Uterus (tissue), 4 donors: Measurements from ENCODE around the gene CBLB. TPM values are rescaled to one million over a fixed set of nuclear protein-coding genes. Genes with fewer than 3 reads are reported as not detected.

Experiments
- DNase-seq, 2 donors: peaks; one replicate each; pipeline ENCODE4 v3.0.0-alpha.2; 2019 to 2020
- H3K27ac ChIP-seq, 2 donors: fragments of 200-600 bp; sonication (generic); 1 replicate in 1 of 2; 2 replicates in 1 of 2; pipeline ENCODE4 v1.5.1; 2016 to 2018
- H3K27me3 ChIP-seq, 2 donors: fragments of 200-600 bp; sonication (generic); one replicate each; pipeline ENCODE4 v1.5.1; 2018 to 2019; ENCODE audit warnings: control low read depth in 1 of 2
- H3K36me3 ChIP-seq, 2 donors: fragments of 200-600 bp; sonication (generic); one replicate each; pipeline ENCODE4 v1.5.1; 2019; ENCODE audit warnings: control low read depth in 1 of 2
- H3K4me1 ChIP-seq, 2 donors: fragments of 200-600 bp; sonication (generic); one replicate each; pipeline ENCODE4 v1.5.1; 2018 to 2019; ENCODE audit warnings: control low read depth in 1 of 2
- H3K4me3 ChIP-seq, 2 donors: fragments of 200-600 bp; sonication (generic); 1 replicate in 1 of 2; 2 replicates in 1 of 2; pipeline ENCODE4 v1.5.1; 2018 to 2019; ENCODE audit warnings: mild to moderate bottlenecking in 1 of 2
- H3K9me3 ChIP-seq, 2 donors: fragments of 200-600 bp; sonication (generic); one replicate each; pipeline ENCODE4 v1.5.1; 2019; ENCODE audit warnings: control low read depth in 1 of 2
- POLR2A ChIP-seq, 2 donors: fragments of 450-650 bp; IDR thresholded peaks; one replicate each; pipeline ENCODE4 v1.6.1; 2016; ENCODE audit warnings: antibody characterized with exemption in 2 of 2, mild to moderate bottlenecking in 1 of 2, moderate library complexity in 1 of 2
- intact Hi-C: fragments of 100-400 bp; cut with DNase I; formaldehyde crosslinking; loops from one replicate; pipeline ENCODE4 v1.15.1; 2023; ENCODE audit warnings: low total_unique reads
- total RNA-seq, 4 donors: library from RNA; depleted of rRNA in 3 of 4; stranded (reverse); fragments of >200 nt in 3 of 4; gene quantifications; one replicate each; pipeline versions ENCODE4 v1.1.0 to v1.2.4, GENCODE V29; 2014 to 2023
- TF ChIP-seq, protein P1 (sequence below), 4 experiments: fragments of 200-600 bp in 2 of 4; fragments of 450-650 bp in 2 of 4; sonication (generic) in 2 of 4; IDR thresholded peaks; one replicate each; pipeline ENCODE4 v1.5.1; 2016 to 2019; ENCODE audit warnings: antibody characterized with exemption in 4 of 4, mild to moderate bottlenecking in 2 of 4, moderate library complexity in 1 of 4
- donor health status: DM: yes; HTN: yes; CAD: no.

CBLB gene
- total RNA-seq, 4 donors from 2014 or later: 26.1 to 86.2 (median 44.5) TPM

DNA sequence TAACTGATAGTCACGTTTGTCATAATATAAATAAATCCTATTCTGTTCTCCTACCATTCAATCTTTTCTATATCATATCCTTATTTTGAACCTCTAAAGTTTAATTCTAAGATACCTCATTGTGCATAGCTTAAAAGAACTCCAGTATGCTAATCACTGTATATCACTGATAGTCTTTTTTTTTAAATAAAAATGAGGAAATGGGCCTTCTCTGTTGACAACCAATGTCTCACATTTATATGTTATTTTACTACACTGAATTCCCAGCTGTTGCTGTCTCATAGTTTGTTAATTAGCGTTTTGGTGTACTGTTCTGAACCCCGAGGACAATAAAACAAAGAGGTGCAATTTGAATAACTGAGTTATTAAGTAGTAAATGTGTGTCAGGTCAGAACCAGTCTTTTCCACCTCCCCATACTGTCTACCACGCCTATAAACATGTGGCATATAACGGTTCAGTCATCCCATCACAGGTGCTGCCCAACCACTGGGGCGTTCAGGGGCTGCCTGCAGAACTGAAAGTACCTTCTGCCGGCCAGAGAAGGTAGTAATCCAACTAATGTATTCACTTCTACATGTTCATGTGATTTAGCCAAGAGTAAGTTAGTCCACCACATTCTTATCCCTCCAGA lies 14.9 kb downstream of the CBLB start:
- H3K27ac ChIP-seq: no peak overlapping the region
- H3K27me3 ChIP-seq: no peaks in the 10 kb centered on the region
- DNase-seq: no peak
- H3K9me3 ChIP-seq: no peaks in the 10 kb centered on the region
- no peaks in the 10 kb centered on the region for H3K4me1 ChIP-seq
- intact Hi-C loops: no loop called here
- TF ChIP-seq, protein P1, sequence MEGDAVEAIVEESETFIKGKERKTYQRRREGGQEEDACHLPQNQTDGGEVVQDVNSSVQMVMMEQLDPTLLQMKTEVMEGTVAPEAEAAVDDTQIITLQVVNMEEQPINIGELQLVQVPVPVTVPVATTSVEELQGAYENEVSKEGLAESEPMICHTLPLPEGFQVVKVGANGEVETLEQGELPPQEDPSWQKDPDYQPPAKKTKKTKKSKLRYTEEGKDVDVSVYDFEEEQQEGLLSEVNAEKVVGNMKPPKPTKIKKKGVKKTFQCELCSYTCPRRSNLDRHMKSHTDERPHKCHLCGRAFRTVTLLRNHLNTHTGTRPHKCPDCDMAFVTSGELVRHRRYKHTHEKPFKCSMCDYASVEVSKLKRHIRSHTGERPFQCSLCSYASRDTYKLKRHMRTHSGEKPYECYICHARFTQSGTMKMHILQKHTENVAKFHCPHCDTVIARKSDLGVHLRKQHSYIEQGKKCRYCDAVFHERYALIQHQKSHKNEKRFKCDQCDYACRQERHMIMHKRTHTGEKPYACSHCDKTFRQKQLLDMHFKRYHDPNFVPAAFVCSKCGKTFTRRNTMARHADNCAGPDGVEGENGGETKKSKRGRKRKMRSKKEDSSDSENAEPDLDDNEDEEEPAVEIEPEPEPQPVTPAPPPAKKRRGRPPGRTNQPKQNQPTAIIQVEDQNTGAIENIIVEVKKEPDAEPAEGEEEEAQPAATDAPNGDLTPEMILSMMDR (IDR thresholded peaks at IDR 0.05): no peak
- no peak for TF ChIP-seq POLR2A (IDR thresholded peaks at IDR 0.05)
- H3K4me3 ChIP-seq: no peak overlapping the region
- no peaks in the 10 kb centered on the region for H3K36me3 ChIP-seq

DNA sequence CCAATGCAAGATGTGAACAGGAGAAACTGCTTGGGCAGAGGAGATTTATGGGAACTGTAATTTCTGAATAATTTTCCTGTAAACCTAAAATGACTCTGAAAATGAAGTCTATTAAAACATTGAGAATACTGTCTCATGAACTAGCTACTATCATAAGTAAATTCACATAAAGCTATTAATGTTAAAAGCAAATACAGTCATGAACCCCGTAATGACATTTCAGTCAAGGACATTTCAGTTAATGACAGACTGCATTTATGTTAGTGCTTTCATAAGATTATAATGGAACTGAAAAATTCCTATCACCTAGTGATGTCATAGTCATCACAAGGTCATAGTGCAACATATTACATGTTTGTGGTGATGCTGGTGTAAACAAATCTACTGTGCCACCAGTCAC lies 17.2 kb downstream of the CBLB start:
- intact Hi-C loops: no loop called here
- no peak overlapping the region for H3K4me3 ChIP-seq
- DNase-seq: no peak
- H3K9me3 ChIP-seq: no peaks in the 10 kb centered on the region
- H3K27me3 ChIP-seq: no peaks in the 10 kb centered on the region
- H3K36me3 ChIP-seq: no peaks in the 10 kb centered on the region
- no peak overlapping the region for H3K27ac ChIP-seq
- TF ChIP-seq, protein P1 (IDR thresholded peaks at IDR 0.05): no peak
- peaks cover 0 to 8% of the 10 kb centered on the region in 2 donors for H3K4me1 ChIP-seq

DNA sequence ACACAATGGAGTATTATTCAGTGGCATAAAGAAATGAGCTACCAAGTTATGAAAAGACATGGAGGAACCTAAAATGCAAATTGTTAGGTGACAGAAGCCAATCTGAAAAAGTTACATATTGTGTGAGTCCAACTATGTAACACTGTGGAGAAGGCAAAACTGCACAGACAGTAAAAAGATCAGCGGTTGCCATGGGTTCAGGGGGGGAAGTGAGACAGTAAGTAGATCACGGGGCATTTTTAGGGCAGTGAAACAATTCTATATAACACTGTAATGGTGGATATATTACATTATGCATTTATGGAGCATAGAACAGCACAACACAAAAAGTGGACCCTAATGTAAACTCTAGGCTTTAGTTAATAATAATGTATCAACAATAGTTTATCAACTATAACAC lies 17.6 kb downstream of the CBLB start:
- intact Hi-C loops: no loop called here
- Histone ChIP-seq H3K4me3 (no peak overlapping the region), H3K36me3 (no peaks in the 10 kb centered on the region), H3K9me3 (no peaks in the 10 kb centered on the region), H3K27me3 (no peaks in the 10 kb centered on the region), H3K27ac (no peak overlapping the region), H3K4me1 (peaks cover 0 to 12% of the 10 kb centered on the region in 2 donors)
- no peak for DNase-seq
- TF ChIP-seq, protein P1 (IDR thresholded peaks at IDR 0.05): no peak
- TF ChIP-seq POLR2A (IDR thresholded peaks at IDR 0.05): no peak

DNA sequence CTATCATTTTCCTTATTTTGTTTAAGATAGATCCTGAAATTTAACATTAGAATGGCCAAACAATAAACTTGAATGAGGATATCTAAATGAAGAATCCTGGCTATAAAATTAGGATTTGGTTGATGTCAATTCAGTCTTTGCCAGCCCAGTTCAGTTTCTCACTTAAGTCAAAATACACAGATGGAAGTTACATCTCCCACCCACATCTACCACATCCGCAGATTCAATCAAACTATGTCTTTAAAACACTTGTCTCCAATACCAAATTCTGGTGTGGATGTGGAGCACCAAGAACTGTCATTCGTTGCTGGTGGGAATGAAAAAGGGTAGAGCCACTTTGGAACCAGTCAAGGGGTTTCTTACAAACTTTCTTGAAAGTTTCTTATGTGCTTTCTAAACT lies 18.2 kb downstream of the CBLB start:
- no peaks in the 10 kb centered on the region for H3K27me3 ChIP-seq
- TF ChIP-seq, protein P1 (IDR thresholded peaks at IDR 0.05): no peak
- no peak for TF ChIP-seq POLR2A (IDR thresholded peaks at IDR 0.05)
- H3K4me3 ChIP-seq: no peak overlapping the region
- no peak overlapping the region for H3K27ac ChIP-seq
- intact Hi-C loops: no loop called here
- peaks cover 0 to 14% of the 10 kb centered on the region in 2 donors for H3K4me1 ChIP-seq
- no peak for DNase-seq
- H3K9me3 ChIP-seq: no peaks in the 10 kb centered on the region
- H3K36me3 ChIP-seq: no peaks in the 10 kb centered on the region

DNA sequence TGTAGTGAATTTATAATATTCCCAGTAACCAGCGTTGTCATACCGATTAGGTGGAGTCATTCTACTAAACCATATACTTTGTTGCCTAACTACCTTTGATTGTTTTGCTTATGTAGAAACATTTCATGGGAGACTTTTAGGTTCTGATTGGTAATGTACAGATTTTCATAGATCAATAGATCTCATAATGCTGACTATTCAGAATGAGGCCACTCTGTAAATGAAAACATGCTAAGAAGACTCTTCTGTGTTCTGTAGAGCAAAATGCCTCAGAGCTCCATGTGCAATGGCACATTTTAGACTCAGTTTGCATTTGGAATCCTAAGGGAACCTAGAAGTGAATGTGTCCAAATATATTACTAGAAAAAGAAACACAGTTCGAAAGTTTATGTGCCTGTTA lies 20.0 kb downstream of the CBLB start:
- Histone ChIP-seq H3K27me3 (no peaks in the 10 kb centered on the region), H3K4me3 (no peak overlapping the region), H3K27ac (no peak overlapping the region), H3K4me1 (peaks cover 0 to 14% of the 10 kb centered on the region in 2 donors), H3K9me3 (no peaks in the 10 kb centered on the region), H3K36me3 (no peaks in the 10 kb centered on the region)
- TF ChIP-seq, protein P1 (IDR thresholded peaks at IDR 0.05): no peak
- TF ChIP-seq POLR2A (IDR thresholded peaks at IDR 0.05): no peak
- intact Hi-C loops: no loop called here
- DNase-seq: no peak
